ENCODE results near the gene CBLN2. TPM values are rescaled to one million over a fixed set of nuclear protein-coding genes. Genes with fewer than 3 reads are reported as not detected.

Gene CBLN2
- total and polyA plus RNA-seq, 2 experiments from 2014 or later: not detected

- TF ChIP-seq, protein P1, sequence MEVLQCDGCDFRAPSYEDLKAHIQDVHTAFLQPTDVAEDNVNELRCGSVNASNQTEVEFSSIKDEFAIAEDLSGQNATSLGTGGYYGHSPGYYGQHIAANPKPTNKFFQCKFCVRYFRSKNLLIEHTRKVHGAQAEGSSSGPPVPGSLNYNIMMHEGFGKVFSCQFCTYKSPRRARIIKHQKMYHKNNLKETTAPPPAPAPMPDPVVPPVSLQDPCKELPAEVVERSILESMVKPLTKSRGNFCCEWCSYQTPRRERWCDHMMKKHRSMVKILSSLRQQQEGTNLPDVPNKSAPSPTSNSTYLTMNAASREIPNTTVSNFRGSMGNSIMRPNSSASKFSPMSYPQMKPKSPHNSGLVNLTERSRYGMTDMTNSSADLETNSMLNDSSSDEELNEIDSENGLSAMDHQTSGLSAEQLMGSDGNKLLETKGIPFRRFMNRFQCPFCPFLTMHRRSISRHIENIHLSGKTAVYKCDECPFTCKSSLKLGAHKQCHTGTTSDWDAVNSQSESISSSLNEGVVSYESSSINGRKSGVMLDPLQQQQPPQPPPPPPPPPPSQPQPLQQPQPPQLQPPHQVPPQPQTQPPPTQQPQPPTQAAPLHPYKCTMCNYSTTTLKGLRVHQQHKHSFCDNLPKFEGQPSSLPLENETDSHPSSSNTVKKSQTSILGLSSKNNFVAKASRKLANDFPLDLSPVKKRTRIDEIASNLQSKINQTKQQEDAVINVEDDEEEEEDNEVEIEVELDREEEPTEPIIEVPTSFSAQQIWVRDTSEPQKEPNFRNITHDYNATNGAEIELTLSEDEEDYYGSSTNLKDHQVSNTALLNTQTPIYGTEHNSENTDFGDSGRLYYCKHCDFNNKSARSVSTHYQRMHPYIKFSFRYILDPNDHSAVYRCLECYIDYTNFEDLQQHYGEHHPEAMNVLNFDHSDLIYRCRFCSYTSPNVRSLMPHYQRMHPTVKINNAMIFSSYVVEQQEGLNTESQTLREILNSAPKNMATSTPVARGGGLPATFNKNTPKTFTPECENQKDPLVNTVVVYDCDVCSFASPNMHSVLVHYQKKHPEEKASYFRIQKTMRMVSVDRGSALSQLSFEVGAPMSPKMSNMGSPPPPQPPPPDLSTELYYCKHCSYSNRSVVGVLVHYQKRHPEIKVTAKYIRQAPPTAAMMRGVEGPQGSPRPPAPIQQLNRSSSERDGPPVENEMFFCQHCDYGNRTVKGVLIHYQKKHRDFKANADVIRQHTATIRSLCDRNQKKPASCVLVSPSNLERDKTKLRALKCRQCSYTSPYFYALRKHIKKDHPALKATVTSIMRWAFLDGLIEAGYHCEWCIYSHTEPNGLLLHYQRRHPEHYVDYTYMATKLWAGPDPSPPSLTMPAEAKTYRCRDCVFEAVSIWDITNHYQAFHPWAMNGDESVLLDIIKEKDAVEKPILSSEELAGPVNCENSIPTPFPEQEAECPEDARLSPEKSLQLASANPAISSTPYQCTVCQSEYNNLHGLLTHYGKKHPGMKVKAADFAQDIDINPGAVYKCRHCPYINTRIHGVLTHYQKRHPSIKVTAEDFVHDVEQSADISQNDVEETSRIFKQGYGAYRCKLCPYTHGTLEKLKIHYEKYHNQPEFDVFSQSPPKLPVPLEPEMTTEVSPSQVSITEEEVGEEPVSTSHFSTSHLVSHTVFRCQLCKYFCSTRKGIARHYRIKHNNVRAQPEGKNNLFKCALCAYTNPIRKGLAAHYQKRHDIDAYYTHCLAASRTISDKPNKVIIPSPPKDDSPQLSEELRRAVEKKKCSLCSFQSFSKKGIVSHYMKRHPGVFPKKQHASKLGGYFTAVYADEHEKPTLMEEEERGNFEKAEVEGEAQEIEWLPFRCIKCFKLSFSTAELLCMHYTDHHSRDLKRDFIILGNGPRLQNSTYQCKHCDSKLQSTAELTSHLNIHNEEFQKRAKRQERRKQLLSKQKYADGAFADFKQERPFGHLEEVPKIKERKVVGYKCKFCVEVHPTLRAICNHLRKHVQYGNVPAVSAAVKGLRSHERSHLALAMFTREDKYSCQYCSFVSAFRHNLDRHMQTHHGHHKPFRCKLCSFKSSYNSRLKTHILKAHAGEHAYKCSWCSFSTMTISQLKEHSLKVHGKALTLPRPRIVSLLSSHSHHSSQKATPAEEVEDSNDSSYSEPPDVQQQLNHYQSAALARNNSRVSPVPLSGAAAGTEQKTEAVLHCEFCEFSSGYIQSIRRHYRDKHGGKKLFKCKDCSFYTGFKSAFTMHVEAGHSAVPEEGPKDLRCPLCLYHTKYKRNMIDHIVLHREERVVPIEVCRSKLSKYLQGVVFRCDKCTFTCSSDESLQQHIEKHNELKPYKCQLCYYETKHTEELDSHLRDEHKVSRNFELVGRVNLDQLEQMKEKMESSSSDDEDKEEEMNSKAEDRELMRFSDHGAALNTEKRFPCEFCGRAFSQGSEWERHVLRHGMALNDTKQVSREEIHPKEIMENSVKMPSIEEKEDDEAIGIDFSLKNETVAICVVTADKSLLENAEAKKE (CRISPR knock-in tag; IDR thresholded peaks at IDR 0.05): no peak
- TF ChIP-seq CREB1 (CRISPR knock-in tag; IDR thresholded peaks at IDR 0.05; ENCODE audit: low read depth): no peak
- TF ChIP-seq ZNF114 (CRISPR knock-in tag; IDR thresholded peaks at IDR 0.05): no peak
- no peak for TF ChIP-seq EZH2phosphoT487 (IDR thresholded peaks at IDR 0.05; ENCODE audit: unreplicated experiment)
- TF ChIP-seq ZNF331 (CRISPR knock-in tag; IDR thresholded peaks at IDR 0.05; ENCODE audit: low read depth): no peak
- TF ChIP-seq POLR2AphosphoS5 (IDR thresholded peaks at IDR 0.05; ENCODE audit: low read depth): no peak
Observed at GRCh38 chr18:72539901-72540300, 4.2 kb downstream of the CBLN2 start (continued).

GRCh38 chr18:72530622-72531021, 13.5 kb downstream of the CBLN2 start:
- Histone ChIP-seq H3K36me3 (ENCODE audit: insufficient read depth) (no peaks in the 10 kb centered on the region), H4K20me1 (replicated peaks; ENCODE audit: insufficient read depth) (no peaks in the 10 kb centered on the region), H3K4me3 (no peak overlapping the region), H3K79me2 (replicated peaks; ENCODE audit: insufficient read depth) (no peaks in the 10 kb centered on the region), H3K4me1 (ENCODE audit: insufficient read depth) (no peaks in the 10 kb centered on the region), H3K27me3 (ENCODE audit: insufficient read depth) (no peaks in the 10 kb centered on the region), H3K27ac (ENCODE audit: low read depth) (no peak overlapping the region), H3K9me2 (ENCODE audit: insufficient read depth) (no peaks in the 10 kb centered on the region), H3F3A (replicated peaks; ENCODE audit: low read depth) (no peaks in the 10 kb centered on the region), H2AFZ (no peak overlapping the region), H3K4me2 (no peak overlapping the region)
- H3K9me3 Mint-ChIP-seq: peaks cover 84% of the 10 kb centered on the region
- no peak overlapping the region for H3K27ac Mint-ChIP-seq
- peaks cover 10% of the 10 kb centered on the region for H3K36me3 Mint-ChIP-seq (ENCODE audit: low read depth)
- TF ChIP-seq, protein P2, sequence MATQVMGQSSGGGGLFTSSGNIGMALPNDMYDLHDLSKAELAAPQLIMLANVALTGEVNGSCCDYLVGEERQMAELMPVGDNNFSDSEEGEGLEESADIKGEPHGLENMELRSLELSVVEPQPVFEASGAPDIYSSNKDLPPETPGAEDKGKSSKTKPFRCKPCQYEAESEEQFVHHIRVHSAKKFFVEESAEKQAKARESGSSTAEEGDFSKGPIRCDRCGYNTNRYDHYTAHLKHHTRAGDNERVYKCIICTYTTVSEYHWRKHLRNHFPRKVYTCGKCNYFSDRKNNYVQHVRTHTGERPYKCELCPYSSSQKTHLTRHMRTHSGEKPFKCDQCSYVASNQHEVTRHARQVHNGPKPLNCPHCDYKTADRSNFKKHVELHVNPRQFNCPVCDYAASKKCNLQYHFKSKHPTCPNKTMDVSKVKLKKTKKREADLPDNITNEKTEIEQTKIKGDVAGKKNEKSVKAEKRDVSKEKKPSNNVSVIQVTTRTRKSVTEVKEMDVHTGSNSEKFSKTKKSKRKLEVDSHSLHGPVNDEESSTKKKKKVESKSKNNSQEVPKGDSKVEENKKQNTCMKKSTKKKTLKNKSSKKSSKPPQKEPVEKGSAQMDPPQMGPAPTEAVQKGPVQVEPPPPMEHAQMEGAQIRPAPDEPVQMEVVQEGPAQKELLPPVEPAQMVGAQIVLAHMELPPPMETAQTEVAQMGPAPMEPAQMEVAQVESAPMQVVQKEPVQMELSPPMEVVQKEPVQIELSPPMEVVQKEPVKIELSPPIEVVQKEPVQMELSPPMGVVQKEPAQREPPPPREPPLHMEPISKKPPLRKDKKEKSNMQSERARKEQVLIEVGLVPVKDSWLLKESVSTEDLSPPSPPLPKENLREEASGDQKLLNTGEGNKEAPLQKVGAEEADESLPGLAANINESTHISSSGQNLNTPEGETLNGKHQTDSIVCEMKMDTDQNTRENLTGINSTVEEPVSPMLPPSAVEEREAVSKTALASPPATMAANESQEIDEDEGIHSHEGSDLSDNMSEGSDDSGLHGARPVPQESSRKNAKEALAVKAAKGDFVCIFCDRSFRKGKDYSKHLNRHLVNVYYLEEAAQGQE (IDR thresholded peaks at IDR 0.05; ENCODE audit: unreplicated experiment): no peak
- TF ChIP-seq, protein P3, sequence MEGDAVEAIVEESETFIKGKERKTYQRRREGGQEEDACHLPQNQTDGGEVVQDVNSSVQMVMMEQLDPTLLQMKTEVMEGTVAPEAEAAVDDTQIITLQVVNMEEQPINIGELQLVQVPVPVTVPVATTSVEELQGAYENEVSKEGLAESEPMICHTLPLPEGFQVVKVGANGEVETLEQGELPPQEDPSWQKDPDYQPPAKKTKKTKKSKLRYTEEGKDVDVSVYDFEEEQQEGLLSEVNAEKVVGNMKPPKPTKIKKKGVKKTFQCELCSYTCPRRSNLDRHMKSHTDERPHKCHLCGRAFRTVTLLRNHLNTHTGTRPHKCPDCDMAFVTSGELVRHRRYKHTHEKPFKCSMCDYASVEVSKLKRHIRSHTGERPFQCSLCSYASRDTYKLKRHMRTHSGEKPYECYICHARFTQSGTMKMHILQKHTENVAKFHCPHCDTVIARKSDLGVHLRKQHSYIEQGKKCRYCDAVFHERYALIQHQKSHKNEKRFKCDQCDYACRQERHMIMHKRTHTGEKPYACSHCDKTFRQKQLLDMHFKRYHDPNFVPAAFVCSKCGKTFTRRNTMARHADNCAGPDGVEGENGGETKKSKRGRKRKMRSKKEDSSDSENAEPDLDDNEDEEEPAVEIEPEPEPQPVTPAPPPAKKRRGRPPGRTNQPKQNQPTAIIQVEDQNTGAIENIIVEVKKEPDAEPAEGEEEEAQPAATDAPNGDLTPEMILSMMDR (conservative IDR thresholded peaks at IDR 0.05; ENCODE audit: low read depth in 2 of 2): 0 out of 4 replicates have a peak, but pooled peaks of 1 of the 2 experiments have one; percentile 14
- H3K4me1 Mint-ChIP-seq: no peaks in the 10 kb centered on the region
- no peaks in the 10 kb centered on the region for H3K27me3 Mint-ChIP-seq (ENCODE audit: insufficient read depth, low read depth, poor library complexity)
- DNase-seq (ENCODE audit: low spot score): no peak
- H3K4me3 Mint-ChIP-seq: no peak overlapping the region
- no peak for ATAC-seq

Data from GM23338 (cell line).